ENCODE measurements around the gene NR2F1-AS1.
"Not testable (repeated sequence)": the region's sequence is repeated elsewhere in the genome, so short reads cannot be mapped to it uniquely, and the experiment has no call there.

The NR2F1-AS1 gene

DNA sequence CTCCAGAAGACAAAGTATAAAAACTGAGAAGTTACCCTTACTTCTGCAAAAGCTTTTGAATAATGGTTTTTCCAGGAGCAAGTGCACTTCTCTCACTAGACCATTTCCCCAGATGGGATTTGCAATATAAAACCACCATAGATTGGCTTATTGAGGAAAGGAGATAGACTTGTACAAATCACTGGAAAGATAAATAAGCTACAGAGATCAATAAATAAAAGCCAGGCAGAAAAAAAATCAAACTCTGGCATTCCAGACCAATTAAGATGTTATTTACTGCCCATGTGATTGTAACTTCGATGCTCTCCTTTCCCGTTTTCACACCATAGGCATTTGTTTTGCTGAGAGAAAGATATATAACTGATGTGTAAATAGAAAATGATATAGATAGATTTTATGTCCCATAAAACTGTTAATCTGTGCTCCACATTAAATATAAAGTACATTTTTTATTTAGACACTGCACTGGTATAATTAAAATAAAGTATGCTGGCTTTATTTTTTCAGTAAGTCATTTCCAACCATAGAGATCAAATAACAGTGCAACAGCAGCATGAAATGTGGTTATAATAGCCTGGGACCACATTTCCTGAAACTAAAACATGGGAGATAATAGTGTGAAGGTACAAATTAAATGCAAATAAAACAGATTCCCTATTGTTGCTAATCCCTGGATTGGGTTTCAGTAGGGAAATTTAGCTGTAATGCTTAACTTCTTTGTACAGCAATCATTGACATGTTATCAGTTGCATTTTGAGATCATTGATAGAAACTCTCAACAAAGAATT is 177.7 kb downstream of the NR2F1-AS1 start:
- H3K27me3 Mint-ChIP-seq (ENCODE audit: low read depth) = no peaks in the 10 kb centered on the region
- no peak overlapping the region for H3K4me3 Mint-ChIP-seq

DNA sequence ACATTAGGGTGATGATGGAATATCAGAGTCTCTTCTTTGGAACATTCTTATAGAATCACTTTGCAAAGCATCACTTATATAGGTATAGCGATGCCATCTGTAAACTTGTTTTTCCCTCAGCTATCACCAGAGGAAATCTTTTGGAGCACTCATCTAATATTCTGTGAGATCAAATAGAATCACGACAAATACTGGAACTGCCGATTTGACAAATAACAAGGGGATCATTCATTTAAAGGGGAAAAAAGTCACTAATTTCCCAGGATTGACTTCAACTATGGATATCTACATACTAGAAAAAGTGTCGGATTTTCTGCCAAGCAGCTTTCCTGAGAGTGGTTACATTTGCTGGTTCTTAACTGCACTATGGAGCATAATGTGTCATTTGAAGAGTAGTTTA is 178.6 kb downstream of the NR2F1-AS1 start:
- no peaks in the 10 kb centered on the region for H3K27me3 Mint-ChIP-seq (ENCODE audit: low read depth)
- no peaks in the 10 kb centered on the region for H3K4me1 Mint-ChIP-seq (ENCODE audit: low read depth)
- no peak overlapping the region for H3K4me3 Mint-ChIP-seq
- H3K36me3 Mint-ChIP-seq (ENCODE audit: low read depth) = no peaks in the 10 kb centered on the region
- peaks cover 6% of the 10 kb centered on the region for H3K9me3 Mint-ChIP-seq
- H3K27ac Mint-ChIP-seq = no peak overlapping the region

More for the DNA sequence above, 177.7 kb downstream of the NR2F1-AS1 start:
- Mint-ChIP-seq H3K27ac (no peak overlapping the region), H3K9me3 (no peaks in the 10 kb centered on the region), H3K36me3 (ENCODE audit: low read depth) (no peaks in the 10 kb centered on the region), H3K4me1 (ENCODE audit: low read depth) (no peaks in the 10 kb centered on the region)

DNA sequence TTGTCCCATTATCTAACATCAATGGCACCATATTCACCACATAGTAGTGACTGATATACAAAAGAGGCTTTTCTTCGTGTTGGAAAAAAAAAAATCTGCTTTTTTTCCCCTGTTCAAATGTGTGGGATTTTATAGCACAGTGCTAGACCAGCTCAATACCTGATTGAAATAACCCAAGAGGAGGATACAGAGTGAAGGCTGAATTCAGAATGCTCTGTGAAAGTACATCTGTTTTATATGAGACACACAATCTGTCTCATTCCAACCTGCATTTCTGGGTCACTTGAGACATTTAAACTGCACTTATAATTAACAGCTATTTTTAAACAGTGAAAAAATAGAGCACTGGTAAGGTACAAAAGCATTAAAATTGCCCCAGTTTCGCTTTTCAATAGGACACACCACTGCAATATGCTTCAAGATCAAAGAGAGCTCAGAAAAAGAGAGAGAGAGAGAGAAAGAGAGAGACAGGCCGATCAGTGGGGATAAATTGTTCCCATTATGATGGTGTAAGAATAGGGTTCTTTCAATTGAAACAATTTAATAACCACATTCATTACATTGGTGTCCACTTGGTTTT is 179.3 kb downstream of the NR2F1-AS1 start:
- Mint-ChIP-seq H3K27me3 (ENCODE audit: low read depth) (no peaks in the 10 kb centered on the region), H3K9me3 (peaks cover 8% of the 10 kb centered on the region), H3K4me3 (no peak overlapping the region)

DNA sequence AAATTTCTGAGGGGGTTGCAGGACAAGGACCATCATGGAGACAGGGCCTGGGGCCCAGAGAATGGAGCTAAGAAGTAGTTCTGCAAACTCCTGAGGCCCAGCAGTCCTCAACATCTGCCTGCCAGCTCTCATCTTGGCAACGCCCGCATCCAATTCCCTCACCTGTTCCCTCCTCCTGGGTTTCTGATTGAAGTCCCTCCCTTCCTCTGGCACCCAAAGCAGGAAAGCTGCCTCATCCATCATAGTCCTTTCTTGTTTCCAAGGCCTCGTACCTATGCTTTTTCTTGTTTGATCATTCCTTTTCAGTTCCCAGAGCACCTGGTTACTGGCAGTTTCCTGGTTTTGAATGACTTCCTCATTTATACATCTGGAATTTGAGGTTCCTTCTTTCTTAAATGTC is 181.3 kb downstream of the NR2F1-AS1 start:
- no peaks in the 10 kb centered on the region for H3K27me3 Mint-ChIP-seq (ENCODE audit: low read depth)
- H3K4me1 Mint-ChIP-seq (ENCODE audit: low read depth) = no peaks in the 10 kb centered on the region
- H3K9me3 Mint-ChIP-seq = peaks cover 14% of the 10 kb centered on the region
- H3K27ac Mint-ChIP-seq = no peak overlapping the region
- H3K36me3 Mint-ChIP-seq (ENCODE audit: low read depth) = no peaks in the 10 kb centered on the region
- no peak overlapping the region for H3K4me3 Mint-ChIP-seq

More for the DNA sequence above, 179.3 kb downstream of the NR2F1-AS1 start:
- no peaks in the 10 kb centered on the region for H3K4me1 Mint-ChIP-seq (ENCODE audit: low read depth)
- no peak overlapping the region for H3K27ac Mint-ChIP-seq
- H3K36me3 Mint-ChIP-seq (ENCODE audit: low read depth) = no peaks in the 10 kb centered on the region

DNA sequence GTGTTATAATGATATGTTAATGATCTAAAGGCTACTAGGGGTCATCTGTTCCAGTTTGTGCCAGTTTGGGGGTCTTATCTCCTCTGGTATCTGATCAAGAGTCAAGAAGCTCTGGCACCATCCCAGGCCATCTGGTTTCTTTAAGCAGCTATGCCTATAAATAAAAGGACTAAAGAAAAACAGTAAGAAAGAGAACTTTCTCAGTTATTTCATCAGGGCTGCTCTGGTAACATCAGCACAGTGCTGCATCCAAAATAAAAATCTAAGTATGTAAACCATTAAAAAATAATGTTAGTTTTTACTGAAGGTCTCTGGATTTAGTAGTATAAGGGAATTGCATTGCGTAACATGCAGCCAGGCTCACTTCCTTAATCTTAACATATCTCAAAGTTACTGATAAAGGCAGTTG is 185.0 kb downstream of the NR2F1-AS1 start:
- Mint-ChIP-seq H3K27ac (no peak overlapping the region), H3K36me3 (ENCODE audit: low read depth) (no peaks in the 10 kb centered on the region)

DNA sequence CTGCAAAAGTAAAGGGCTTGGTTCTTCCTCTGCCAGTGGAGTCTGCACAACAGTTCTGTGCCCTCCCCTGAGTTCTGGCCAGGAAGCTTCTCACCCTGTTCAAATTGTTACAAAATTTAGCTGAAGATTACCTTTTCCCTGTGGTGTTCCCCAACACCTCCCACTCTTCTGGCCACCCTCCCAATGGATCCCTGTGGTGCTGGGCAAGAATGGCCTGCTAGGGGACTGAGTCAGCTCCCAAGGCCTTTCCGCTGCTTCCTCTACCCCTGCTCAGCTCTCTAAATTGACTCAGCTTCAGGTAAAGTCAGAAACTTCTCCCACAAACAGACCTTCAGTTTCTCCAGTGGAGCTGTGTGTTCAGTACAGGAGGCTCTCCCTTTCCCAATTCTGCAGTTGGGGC is 186.0 kb downstream of the NR2F1-AS1 start:
- H3K27ac Mint-ChIP-seq = no peak overlapping the region
- no peaks in the 10 kb centered on the region for H3K36me3 Mint-ChIP-seq (ENCODE audit: low read depth)
- H3K4me1 Mint-ChIP-seq (ENCODE audit: low read depth) = no peaks in the 10 kb centered on the region
- H3K27me3 Mint-ChIP-seq (ENCODE audit: low read depth) = no peaks in the 10 kb centered on the region
- H3K9me3 Mint-ChIP-seq = peaks cover 14% of the 10 kb centered on the region
- H3K4me3 Mint-ChIP-seq = no peak overlapping the region

More for the DNA sequence above, 185.0 kb downstream of the NR2F1-AS1 start:
- H3K4me3 Mint-ChIP-seq = no peak overlapping the region
- no peaks in the 10 kb centered on the region for H3K4me1 Mint-ChIP-seq (ENCODE audit: low read depth)
- H3K9me3 Mint-ChIP-seq = peaks cover 14% of the 10 kb centered on the region
- H3K27me3 Mint-ChIP-seq (ENCODE audit: low read depth) = no peaks in the 10 kb centered on the region

DNA sequence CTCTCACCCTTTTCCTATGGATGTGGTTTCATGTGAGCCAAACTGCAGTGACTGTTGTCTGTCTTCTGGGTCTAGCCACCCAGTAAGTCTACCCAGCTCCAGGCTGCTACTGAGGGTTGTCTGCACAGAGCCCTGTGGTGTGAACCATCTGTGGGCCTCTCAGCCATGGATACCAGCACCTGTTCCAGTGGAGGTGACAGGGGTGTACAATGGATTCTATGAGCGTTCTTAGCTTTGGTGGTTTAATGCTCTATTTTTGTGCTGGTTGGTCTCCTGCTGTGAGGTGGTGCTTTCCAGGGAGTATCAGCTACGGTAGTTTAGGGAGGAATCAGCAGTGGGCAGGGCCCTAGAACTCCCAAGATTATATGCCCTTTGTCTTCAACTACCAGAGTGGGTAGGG is 186.7 kb downstream of the NR2F1-AS1 start:
- Mint-ChIP-seq H3K4me3 (no peak overlapping the region), H3K9me3 (peaks cover 14% of the 10 kb centered on the region), H3K36me3 (ENCODE audit: low read depth) (no peaks in the 10 kb centered on the region), H3K27ac (no peak overlapping the region), H3K27me3 (ENCODE audit: low read depth) (no peaks in the 10 kb centered on the region), H3K4me1 (ENCODE audit: low read depth) (no peaks in the 10 kb centered on the region)

DNA sequence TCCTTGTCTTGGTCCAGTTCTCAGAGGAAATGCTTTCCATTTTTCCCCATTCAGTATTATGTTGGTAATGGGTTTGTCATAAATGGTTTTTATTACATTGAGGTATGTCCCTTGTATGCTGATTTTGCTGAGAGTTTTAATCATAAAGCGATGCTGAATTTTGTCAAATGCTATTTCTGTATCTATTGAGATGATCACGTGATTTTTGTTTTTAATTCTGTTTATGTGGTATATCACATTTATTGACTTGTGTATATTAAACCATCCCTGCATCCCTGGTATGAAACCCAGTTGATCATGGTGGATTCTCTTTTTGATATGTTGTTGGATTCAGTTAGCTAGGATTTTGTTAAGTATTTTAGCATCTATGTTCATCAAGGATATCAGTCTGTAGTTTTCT is 189.8 kb downstream of the NR2F1-AS1 start:
- H3K4me1 Mint-ChIP-seq (ENCODE audit: low read depth); H3K9me3 Mint-ChIP-seq; H3K27ac Mint-ChIP-seq; H3K36me3 Mint-ChIP-seq (ENCODE audit: low read depth); H3K27me3 Mint-ChIP-seq (ENCODE audit: low read depth); H3K4me3 Mint-ChIP-seq: not testable (repeated sequence)

DNA sequence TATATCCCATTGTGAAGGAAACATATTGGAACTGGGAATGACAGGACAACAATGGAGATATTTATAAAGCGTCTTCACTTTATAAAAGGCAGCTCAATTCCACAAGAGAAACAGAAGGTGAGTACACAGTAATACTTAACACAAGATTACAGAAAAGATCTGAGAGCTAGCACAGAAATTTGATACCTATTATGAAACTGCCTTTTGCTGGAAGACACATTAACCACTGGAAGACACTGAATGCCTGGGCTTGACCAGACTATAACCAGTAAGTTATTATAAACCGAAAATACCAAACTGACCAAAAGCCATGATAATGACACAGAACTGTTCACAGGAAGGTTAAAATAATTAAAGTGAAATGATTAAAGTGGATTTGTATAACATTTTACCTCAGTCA is 195.4 kb downstream of the NR2F1-AS1 start:
- H3K9me3 Mint-ChIP-seq = no peaks in the 10 kb centered on the region
- H3K4me3 Mint-ChIP-seq = no peak overlapping the region

DNA sequence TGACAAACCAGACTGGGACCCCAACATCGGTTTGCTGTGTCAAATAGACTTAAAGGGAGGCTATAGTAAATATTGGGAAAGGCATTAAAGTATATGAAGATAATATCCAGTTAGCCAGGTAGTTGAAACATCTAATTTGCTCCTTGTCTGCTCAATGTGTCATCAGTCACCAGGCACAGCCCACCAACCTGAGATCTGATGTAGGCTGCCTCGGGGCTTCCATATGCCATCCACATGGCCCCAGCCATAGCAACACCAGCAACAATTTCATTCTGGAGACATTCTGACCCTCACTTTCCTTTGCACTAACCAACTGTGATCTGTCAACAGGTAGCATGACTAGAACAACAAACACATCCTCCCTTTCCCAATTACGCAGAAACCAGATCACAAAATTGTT is 196.0 kb downstream of the NR2F1-AS1 start:
- no peaks in the 10 kb centered on the region for H3K4me1 Mint-ChIP-seq (ENCODE audit: low read depth)
- no peaks in the 10 kb centered on the region for H3K36me3 Mint-ChIP-seq (ENCODE audit: low read depth)
- H3K4me3 Mint-ChIP-seq = no peak overlapping the region
- no peaks in the 10 kb centered on the region for H3K27me3 Mint-ChIP-seq (ENCODE audit: low read depth)
- H3K27ac Mint-ChIP-seq = no peak overlapping the region
- H3K9me3 Mint-ChIP-seq = no peaks in the 10 kb centered on the region

More for the DNA sequence above, 195.4 kb downstream of the NR2F1-AS1 start:
- Mint-ChIP-seq H3K4me1 (ENCODE audit: low read depth) (no peaks in the 10 kb centered on the region), H3K27me3 (ENCODE audit: low read depth) (no peaks in the 10 kb centered on the region), H3K36me3 (ENCODE audit: low read depth) (no peaks in the 10 kb centered on the region), H3K27ac (no peak overlapping the region)

DNA sequence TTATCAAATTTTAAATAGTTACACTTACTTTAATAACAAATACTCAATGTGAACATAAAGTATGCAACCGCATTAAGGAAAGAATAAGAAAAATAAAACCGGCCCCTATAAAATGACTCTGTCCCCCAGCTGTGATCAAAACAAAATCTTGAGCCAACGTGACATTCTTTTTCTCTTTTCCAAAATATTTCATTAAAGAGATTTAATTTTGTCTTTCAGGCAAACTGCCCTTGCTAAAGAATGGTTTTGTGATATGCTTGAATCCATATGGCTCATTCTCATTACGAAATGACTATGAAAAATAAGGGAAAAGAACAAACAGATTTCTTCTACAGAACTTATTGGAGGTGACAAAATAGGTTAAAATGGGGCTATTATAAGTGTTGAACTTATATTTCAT is 197.0 kb downstream of the NR2F1-AS1 start:
- no peaks in the 10 kb centered on the region for H3K27me3 Mint-ChIP-seq (ENCODE audit: low read depth)
- H3K27ac Mint-ChIP-seq = no peak overlapping the region
- no peaks in the 10 kb centered on the region for H3K9me3 Mint-ChIP-seq
- no peak overlapping the region for H3K4me3 Mint-ChIP-seq
- no peaks in the 10 kb centered on the region for H3K36me3 Mint-ChIP-seq (ENCODE audit: low read depth)
- no peaks in the 10 kb centered on the region for H3K4me1 Mint-ChIP-seq (ENCODE audit: low read depth)

DNA sequence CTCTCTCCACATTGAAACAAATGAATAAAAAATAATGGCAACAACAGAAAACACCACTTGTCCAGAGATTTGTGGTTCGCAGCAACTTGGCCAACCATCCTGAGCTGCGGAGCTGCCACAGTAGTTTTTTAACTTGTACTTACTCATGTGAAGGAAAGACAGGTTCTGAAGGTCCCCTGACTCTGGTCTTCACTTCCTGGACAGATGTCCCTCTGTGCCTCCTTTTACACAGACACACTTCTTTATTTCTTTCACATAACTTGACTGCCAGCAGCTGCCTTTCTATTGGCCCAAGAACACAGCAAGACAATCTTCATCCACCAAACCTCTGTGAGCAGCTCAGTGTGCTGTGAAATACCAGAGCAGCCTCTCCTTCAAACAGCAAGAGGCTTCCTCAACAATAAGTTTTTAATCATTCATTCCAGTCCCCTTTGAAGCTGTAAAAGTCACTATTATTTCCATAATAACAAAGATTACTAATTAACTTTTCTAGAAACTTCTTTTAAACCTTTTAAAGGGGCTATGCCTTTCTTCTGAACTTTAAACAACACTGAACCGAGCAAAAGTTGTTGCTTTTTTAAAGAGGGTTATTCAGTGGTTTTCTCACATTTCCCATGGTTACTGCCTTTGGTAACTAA is 198.7 kb downstream of the NR2F1-AS1 start:
- no peak overlapping the region for H3K4me3 Mint-ChIP-seq
- H3K9me3 Mint-ChIP-seq = no peaks in the 10 kb centered on the region
- no peaks in the 10 kb centered on the region for H3K36me3 Mint-ChIP-seq (ENCODE audit: low read depth)
- no peak overlapping the region for H3K27ac Mint-ChIP-seq
- H3K4me1 Mint-ChIP-seq (ENCODE audit: low read depth) = no peaks in the 10 kb centered on the region
- no peaks in the 10 kb centered on the region for H3K27me3 Mint-ChIP-seq (ENCODE audit: low read depth)

DNA sequence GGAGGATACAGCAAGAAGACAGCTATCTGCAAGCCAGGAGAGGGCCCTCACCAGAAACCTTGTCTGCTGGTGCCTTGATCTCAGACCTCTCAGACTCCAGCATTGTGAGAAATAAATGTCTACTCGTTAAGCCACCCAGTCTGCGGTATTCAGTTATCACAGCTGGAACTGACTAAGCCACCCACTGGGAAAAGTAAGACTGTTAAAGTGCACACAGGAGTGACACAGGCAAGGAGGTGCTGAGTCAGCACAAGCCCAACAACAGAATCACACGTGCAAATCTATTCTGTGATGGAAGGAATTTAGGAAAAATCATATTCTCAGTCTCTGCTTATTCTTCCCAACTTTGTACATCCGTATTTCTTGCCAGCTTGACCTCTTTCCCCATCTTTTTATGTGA is 200.0 kb downstream of the NR2F1-AS1 start:
- Mint-ChIP-seq H3K27ac (no peak overlapping the region), H3K27me3 (ENCODE audit: low read depth) (no peaks in the 10 kb centered on the region), H3K4me1 (ENCODE audit: low read depth) (no peaks in the 10 kb centered on the region), H3K4me3 (no peak overlapping the region), H3K9me3 (no peaks in the 10 kb centered on the region), H3K36me3 (ENCODE audit: low read depth) (no peaks in the 10 kb centered on the region)

DNA sequence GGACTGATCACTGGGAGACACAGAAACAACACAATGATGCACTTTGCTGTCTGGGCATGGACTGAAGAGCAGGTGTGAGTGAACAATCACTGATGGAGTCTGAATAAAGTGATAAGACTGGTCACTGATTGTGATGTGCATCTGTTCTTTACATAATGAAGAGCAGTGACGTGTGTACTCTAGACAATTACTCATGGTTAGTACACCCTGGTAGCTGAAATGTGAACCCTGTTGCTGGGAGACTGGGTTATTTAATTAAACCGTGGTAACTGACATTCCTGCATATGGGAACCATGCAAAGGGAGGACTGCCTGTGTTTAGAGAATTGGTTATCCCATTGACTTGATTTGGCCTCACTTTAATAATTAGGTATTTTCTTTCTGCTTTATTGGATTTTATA is 202.9 kb downstream of the NR2F1-AS1 start:
- H3K4me1 Mint-ChIP-seq (ENCODE audit: low read depth) = no peaks in the 10 kb centered on the region
- no peaks in the 10 kb centered on the region for H3K27me3 Mint-ChIP-seq (ENCODE audit: low read depth)
- peaks cover 3% of the 10 kb centered on the region for H3K9me3 Mint-ChIP-seq
- H3K36me3 Mint-ChIP-seq (ENCODE audit: low read depth) = no peaks in the 10 kb centered on the region
- H3K4me3 Mint-ChIP-seq = no peak overlapping the region
- no peak overlapping the region for H3K27ac Mint-ChIP-seq

DNA sequence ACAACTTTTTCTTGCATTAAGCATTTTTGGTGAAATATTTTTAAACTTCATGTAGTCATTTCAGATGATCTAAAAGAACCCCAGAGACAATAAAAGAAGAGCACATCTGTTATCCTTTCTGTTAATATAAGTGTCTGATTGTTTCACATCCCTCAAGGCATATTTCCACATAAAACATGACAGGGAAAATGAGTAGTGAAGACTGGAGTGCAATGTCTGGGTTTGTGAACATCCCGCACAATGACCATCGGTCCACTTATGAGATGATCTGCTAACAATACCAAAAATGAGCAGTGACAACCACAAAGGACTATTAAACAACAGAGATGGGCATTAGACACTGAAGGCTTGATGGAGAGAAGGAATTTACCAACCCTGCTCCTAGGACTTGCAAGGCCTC is 209.1 kb downstream of the NR2F1-AS1 start:
- H3K27ac Mint-ChIP-seq = no peak overlapping the region
- H3K4me1 Mint-ChIP-seq (ENCODE audit: low read depth) = no peaks in the 10 kb centered on the region
- H3K27me3 Mint-ChIP-seq (ENCODE audit: low read depth) = no peaks in the 10 kb centered on the region
- H3K36me3 Mint-ChIP-seq (ENCODE audit: low read depth) = no peaks in the 10 kb centered on the region
- H3K9me3 Mint-ChIP-seq = peaks cover 3% of the 10 kb centered on the region
- no peak overlapping the region for H3K4me3 Mint-ChIP-seq
